Effector CD8-positive, alpha-beta T cell (primary cell): ENCODE data around the gene SNX32.

Source experiments
- DNase-seq: peaks from one replicate; lab custom pipeline; 2025; lab: John Stamatoyannopoulos, UW

SNX32 gene

GRCh38 chr11:65796726-65797601, 36.8 kb upstream of the SNX32 start:
- no peak for DNase-seq

- DNase-seq, result no peak
Measured at GRCh38 chr11:65797711-65798110, 36.1 kb upstream of the SNX32 start.

- no peak for DNase-seq
Measured at GRCh38 chr11:65798882-65799281, 34.9 kb upstream of the SNX32 start.

GRCh38 chr11:65801153-65801987, 32.4 kb upstream of the SNX32 start:
- no peak for DNase-seq

- no peak for DNase-seq
Measured at GRCh38 chr11:65802841-65803240, 30.9 kb upstream of the SNX32 start.

- DNase-seq, result no peak
Measured at GRCh38 chr11:65803797-65804492, 29.8 kb upstream of the SNX32 start.

- DNase-seq, result no peak
Measured at GRCh38 chr11:65806979-65807378, 26.8 kb upstream of the SNX32 start.

- DNase-seq, result no peak
Measured at GRCh38 chr11:65808744-65809341, 24.9 kb upstream of the SNX32 start.

GRCh38 chr11:65809496-65809895, 24.3 kb upstream of the SNX32 start:
- DNase-seq, result no peak

- no peak for DNase-seq
Measured at GRCh38 chr11:65810046-65810868, 23.5 kb upstream of the SNX32 start.

GRCh38 chr11:65811764-65812475, 21.8 kb upstream of the SNX32 start:
- no peak for DNase-seq

- no peak for DNase-seq
Measured at GRCh38 chr11:65814131-65814985, 19.4 kb upstream of the SNX32 start.

GRCh38 chr11:65814986-65815565, 18.7 kb upstream of the SNX32 start:
- no peak for DNase-seq

- no peak for DNase-seq
Measured at GRCh38 chr11:65816696-65817095, 17.1 kb upstream of the SNX32 start.

- DNase-seq, result no peak
Measured at GRCh38 chr11:65817312-65817834, 16.4 kb upstream of the SNX32 start.

GRCh38 chr11:65817835-65818680, 15.7 kb upstream of the SNX32 start:
- DNase-seq, result peak; percentile 93

- DNase-seq, result no peak
Measured at GRCh38 chr11:65821107-65821506, 12.7 kb upstream of the SNX32 start.
